K562 (cell line): ENCODE results near the gene IPO9. TPM values are rescaled to one million over a fixed set of nuclear protein-coding genes. Genes with fewer than 3 reads are reported as not detected.

ENCODE experiments used
- ATAC-seq: fragments of 200-7000 bp; cut with Tn5 transposase; 3 replicates; pipeline ENCODE4 v1.9.1; 2020; ENCODE audit warnings: moderate library complexity
- BruUV-seq: library from RNA; stranded (reverse); fragments of 400-500 nt; replicated peaks from 2 replicates; lab custom pipeline; 2021; lab: Mats Ljungman, UMichigan
- CTCF ChIA-PET: fragments of 300-600 bp; formaldehyde crosslinking; extraction: SDS; loops from one replicate; lab custom pipeline; 2021; ENCODE audit warnings: low intra/inter-chr PET ratio; lab: Yijun Ruan, JAX
- POLR2A ChIA-PET: fragments of 300-600, 350-650 bp; sonication (Branson Sonifier 250); formaldehyde crosslinking; extraction: SDS; loops from one replicate; lab custom pipeline; 2021; ENCODE audit warnings: antibody characterized with exemption, inconsistent platforms; lab: Yijun Ruan, JAX
- DNase-seq, 4 experiments: peaks; one replicate each; pipeline versions ENCODE4 v3.0.0 to v3.0.0-alpha.2; 2011 to 2018; ENCODE audit warnings: low spot score in 3 of 4, mixed read lengths in 3 of 4; ENCODE audit errors: extremely low read depth in 1 of 4
- FAIRE-seq: peaks from 2 replicates; lab custom pipeline; 2011; peaks lifted over from hg19 to GRCh38; lab: Jason Lieb, UNC
- H2AFZ ChIP-seq: 2 replicates; pipeline ENCODE4 v1.6.0; 2011; ENCODE audit warnings: low read depth, low read length, control low read depth, inconsistent platforms
- H3K27ac ChIP-seq: fragments of 200-600 bp; 3 replicates; pipeline ENCODE4 v1.8.0; 2011; ENCODE audit warnings: low read depth, mild to moderate bottlenecking, control low read depth, inconsistent platforms, low read length, moderate library complexity, mixed read lengths; ENCODE audit errors: extremely low read depth
- H3K27me3 ChIP-seq, 2 experiments: fragments of 300-600 bp in 1 of 2; 2 replicates in 1 of 2; 3 replicates in 1 of 2; pipeline versions ENCODE4 v1.6.0 to v1.8.0; 2011; ENCODE audit warnings: inconsistent platforms in 2 of 2, low read length in 2 of 2, mild to moderate bottlenecking in 1 of 2, mixed read lengths in 1 of 2, moderate library complexity in 1 of 2; ENCODE audit not compliant: control insufficient read depth in 2 of 2, insufficient read depth in 2 of 2
- H3K36me3 ChIP-seq: fragments of 300-600 bp; 3 replicates; pipeline ENCODE4 v1.8.0; 2011; ENCODE audit warnings: mild to moderate bottlenecking, low read length, inconsistent platforms; ENCODE audit not compliant: control insufficient read depth, insufficient read depth
- H3K4me1 ChIP-seq, 2 experiments: fragments of 200-600 bp in 1 of 2; replicated peaks in 1 of 2; 2 replicates in 1 of 2; 3 replicates in 1 of 2; pipeline versions ENCODE4 v1.5.1 to v1.8.0; 2011; ENCODE audit warnings: inconsistent platforms in 2 of 2, low read length in 2 of 2, mild to moderate bottlenecking in 1 of 2, mixed read lengths in 1 of 2, moderate library complexity in 1 of 2; ENCODE audit not compliant: control insufficient read depth in 2 of 2, insufficient read depth in 2 of 2
- H3K4me2 ChIP-seq: 2 replicates; pipeline ENCODE4 v1.6.1; 2011; ENCODE audit warnings: low read length, control low read depth, inconsistent platforms, mixed read lengths; ENCODE audit not compliant: insufficient read depth
- H3K4me3 ChIP-seq: fragments of 200-600 bp; sonication (generic), shearing (Covaris generic); 2 replicates; pipeline ENCODE4 v1.5.1; 2016; ENCODE audit warnings: control low read depth, inconsistent platforms
- H3K79me2 ChIP-seq: fragments of 200-600 bp; 3 replicates; pipeline ENCODE4 v1.8.0; 2011; ENCODE audit warnings: low read length, inconsistent platforms; ENCODE audit not compliant: control insufficient read depth, insufficient read depth
- H3K9ac ChIP-seq, 2 experiments: 2 replicates each; pipeline versions ENCODE4 v1.6.0 to v1.6.1; 2011; ENCODE audit warnings: low read depth in 2 of 2, low read length in 2 of 2, control low read depth in 1 of 2, inconsistent platforms in 1 of 2, mild to moderate bottlenecking in 1 of 2, mixed read lengths in 1 of 2; ENCODE audit not compliant: insufficient read depth in 1 of 2
- H3K9me1 ChIP-seq: one replicate; pipeline ENCODE4 v1.6.0; 2011; ENCODE audit warnings: inconsistent platforms, mild to moderate bottlenecking, low read length, moderate library complexity; ENCODE audit not compliant: control insufficient read depth, insufficient read depth
- H3K9me3 ChIP-seq: replicated peaks from 2 replicates; pipeline ENCODE4 v1.5.1; 2011; ENCODE audit warnings: low read depth, low read length, inconsistent platforms; ENCODE audit not compliant: control insufficient read depth, insufficient read depth
- H4K20me1 ChIP-seq: replicated peaks from 2 replicates; pipeline ENCODE4 v1.6.1; 2011; ENCODE audit warnings: low read length, inconsistent platforms, mixed read lengths; ENCODE audit not compliant: control insufficient read depth, insufficient read depth
- CHD2 ChIP-seq: IDR thresholded peaks from 2 replicates; pipeline ENCODE4 v1.6.1; 2011; ENCODE audit warnings: low read depth, low read length
- FIP1L1 ChIP-seq: fragments of 200-400 bp; formaldehyde crosslinking; IDR thresholded peaks from 2 replicates; pipeline ENCODE4 v1.6.1; 2018; ENCODE audit warnings: mild to moderate bottlenecking, low read depth, low read length; ENCODE audit not compliant: poor library complexity, severe bottlenecking
- IRF9 ChIP-seq: fragments of 450-650 bp; IDR thresholded peaks from 2 replicates; pipeline ENCODE4 v1.6.1; 2016; ENCODE audit warnings: missing biosample characterization, missing genetic modification characterization
- MTA3 ChIP-seq: fragments of 450-650 bp; formaldehyde crosslinking; IDR thresholded peaks from 2 replicates; pipeline ENCODE4 v1.6.1; 2017; ENCODE audit warnings: mild to moderate bottlenecking, borderline replicate concordance
- NCOA6 ChIP-seq: fragments of 450-650 bp; IDR thresholded peaks from 2 replicates; pipeline ENCODE4 v1.6.1; 2017; ENCODE audit warnings: mild to moderate bottlenecking
- ZNF431 ChIP-seq: sonication (generic); formaldehyde crosslinking; IDR thresholded peaks from 2 replicates; pipeline ENCODE4 v1.8.0; 2022; ENCODE audit warnings: mild to moderate bottlenecking, missing genetic modification reagents
- ZNF699 ChIP-seq: fragments of 250-450 bp; sonication (Bioruptor Pico); IDR thresholded peaks from 2 replicates; pipeline ENCODE4 v1.8.0; 2021; ENCODE audit warnings: mild to moderate bottlenecking, moderate library complexity; ENCODE audit not compliant: insufficient replicate concordance
- WGBS: fragments of 100-300 bp; shearing (Covaris generic); methylation state at CpG from one replicate; pipeline ENCODE4 v1.1.6; 2016; ENCODE audit warnings: low coverage, mixed read lengths; ENCODE audit not compliant: insufficient coverage; ENCODE audit errors: missing lambda C conversion rate; 5-methylcytosine and 5-hydroxymethylcytosine counted together
- in situ Hi-C: fragments of 300-500 bp; cut with MboI; formaldehyde crosslinking; loops from 4 replicates; pipeline ENCODE4 v1.15.0; 2018; ENCODE audit warnings: inconsistent platforms, mixed read lengths
- intact Hi-C: fragments of 100-400 bp; cut with micrococcal nuclease; formaldehyde crosslinking; loops from 2 replicates; pipeline ENCODE4 v1.14.2; 2022
- polyA plus RNA-seq, 8 experiments: library from polyadenylated mRNA; depleted of rRNA in 4 of 8; stranded (reverse) in 5 of 8; unstranded in 3 of 8; fragments of >200 nt; fragmentation: Nextera tagmentation in 2 of 8; fragmentation: Illumina TruSeq in 1 of 8; extraction: Ambion mirVana in 2 of 8; extraction: Trizol in 1 of 8; gene quantifications; 2 replicates each; pipeline versions ENCODE4 v1.2.1 to v1.2.3, GENCODE V29; 2011 to 2014; ENCODE audit warnings: inconsistent platforms in 1 of 8, missing spikeins in 1 of 8
- total RNA-seq, 7 experiments: library from RNA; depleted of rRNA in 6 of 7; stranded (reverse); fragments of >200 nt in 6 of 7; fragmentation: Illumina TruSeq in 2 of 7; extraction: Trizol in 2 of 7; gene quantifications; 2 replicates each; pipeline versions ENCODE4 v1.2.1 to v1.2.3, GENCODE V29; 2011 to 2021; ENCODE audit warnings: low replicate concordance in 1 of 7

IPO9 gene
- total and polyA plus RNA-seq, 9 of the 15 experiments (the other 6 are each of a cell fraction or from before 2014, with no cell fraction given) = 27.9 to 78.6 (median 43.9) TPM

GRCh38 chr1:201818971-201819750 lies 9.8 kb upstream of the IPO9 start:
- no peak overlapping the region for H3K27ac ChIP-seq
- DNase-seq (no peak), FAIRE-seq (no peak), ATAC-seq (no peak)
- no peaks in the 10 kb centered on the region for H3K27me3 ChIP-seq
- no peak overlapping the region for H3K4me3 ChIP-seq
- no peak overlapping the region for H3K9ac ChIP-seq
- no TSS peak for BruUV-seq
- H4K20me1 ChIP-seq = no peaks in the 10 kb centered on the region
- in situ Hi-C loops = no loop called here
- 34% methylated on average over 5 of the region's 5 CpGs for WGBS
- H3K4me2 ChIP-seq = no peak overlapping the region
- ChIA-PET POLR2A (interaction anchor here (0.7 to 2.6 kb wide), 4 partner anchors 9 to 364 kb away, joined by 3 to 16 read pairs (median 4); partner anchors contain the start of gene IPO9), CTCF (no interaction called here)
- H3K4me1 ChIP-seq = no peaks in the 10 kb centered on the region
- no peaks in the 10 kb centered on the region for H3K9me1 ChIP-seq
- intact Hi-C loops = no loop called here
- TF ChIP-seq FIP1L1 = no peak
- no peak for TF ChIP-seq ZNF431
- TF ChIP-seq IRF9 = no peak
- TF ChIP-seq NCOA6 = no peak
- no peak for TF ChIP-seq ZNF699
- TF ChIP-seq MTA3 = no peak
- TF ChIP-seq CHD2 = no peak
- no peaks in the 10 kb centered on the region for H3K79me2 ChIP-seq
- H2AFZ ChIP-seq = no peak overlapping the region
- no peaks in the 10 kb centered on the region for H3K9me3 ChIP-seq
- peaks cover 9% of the 10 kb centered on the region; the same call in 1 of the 3 replicates for H3K36me3 ChIP-seq
